GM12878 (cell line): ENCODE results near the gene RARB.

Source experiments
- ASH2L ChIP-seq: fragments of 300-600, 200-600 bp; sonication (generic); IDR thresholded peaks from 2 replicates; pipeline ENCODE4 v1.6.1; 2017; ENCODE audit warnings: low read depth, mild to moderate bottlenecking, borderline replicate concordance
- CBX5 ChIP-seq: sonication (generic); IDR thresholded peaks from 2 replicates; pipeline ENCODE4 v1.6.1; 2016; ENCODE audit warnings: low read depth, moderate library complexity, mild to moderate bottlenecking, inconsistent platforms
- EGR1 ChIP-seq, 2 experiments: IDR thresholded peaks; 1 replicate in 1 of 2; 2 replicates in 1 of 2; pipeline ENCODE4 v1.6.1; 2011 to 2012; ENCODE audit warnings: low read depth in 2 of 2, low read length in 2 of 2, borderline replicate concordance in 1 of 2, mild to moderate bottlenecking in 1 of 2, moderate library complexity in 1 of 2
- EZH2 ChIP-seq: IDR thresholded peaks from 2 replicates; pipeline ENCODE4 v1.6.1; 2012; ENCODE audit warnings: low read depth, mild to moderate bottlenecking, control low read depth, inconsistent platforms, low read length, borderline replicate concordance; ENCODE audit not compliant: control insufficient read depth
- POLR2A ChIP-seq: IDR thresholded peaks from 2 replicates; pipeline ENCODE4 v1.6.1; 2011; ENCODE audit warnings: low read depth, mild to moderate bottlenecking, low read length
- SREBF2 ChIP-seq: IDR thresholded peaks from 2 replicates; pipeline ENCODE4 v1.6.1; 2012; ENCODE audit warnings: mild to moderate bottlenecking, low read length
- STAT3 ChIP-seq: IDR thresholded peaks from 2 replicates; pipeline ENCODE4 v1.6.1; 2011; ENCODE audit warnings: low read depth, low read length, improper control_type of control experiment
- TAF1 ChIP-seq: IDR thresholded peaks from 2 replicates; pipeline ENCODE4 v1.6.1; 2011; ENCODE audit warnings: mild to moderate bottlenecking, low read depth, low read length, borderline replicate concordance
- YY1 ChIP-seq: IDR thresholded peaks from 2 replicates; pipeline ENCODE4 v1.6.1; 2011; ENCODE audit warnings: low read depth, mild to moderate bottlenecking, low read length
- ZBTB4 ChIP-seq: fragments of 450-650 bp; formaldehyde crosslinking; IDR thresholded peaks from 2 replicates; pipeline ENCODE4 v1.4.0; 2022; ENCODE audit warnings: mild to moderate bottlenecking, moderate library complexity
- TF ChIP-seq, protein P1 (sequence below): fragments of 450-650 bp; IDR thresholded peaks from 2 replicates; pipeline ENCODE4 v1.6.1; 2018; ENCODE audit warnings: borderline replicate concordance, mild to moderate bottlenecking; ENCODE audit not compliant: partially characterized antibody
- TF ChIP-seq, protein P2 (sequence below): fragments of 450-650 bp; IDR thresholded peaks from 2 replicates; pipeline ENCODE4 v1.6.1; 2017; ENCODE audit warnings: antibody characterized with exemption, mild to moderate bottlenecking, moderate library complexity
- TF ChIP-seq, protein P3 (sequence below): IDR thresholded peaks from 2 replicates; pipeline ENCODE4 v1.6.1; 2011; ENCODE audit warnings: low read depth, low read length, improper control_type of control experiment, borderline replicate concordance
- TF ChIP-seq, protein P4 (sequence below), 3 experiments: IDR thresholded peaks in 2 of 3; conservative IDR thresholded peaks in 1 of 3; 2 replicates each; pipeline ENCODE4 v1.5.1; 2011; ENCODE audit warnings: low read depth in 3 of 3, low read length in 3 of 3, mild to moderate bottlenecking in 3 of 3, control low read depth in 2 of 3, moderate library complexity in 2 of 3, inconsistent platforms in 1 of 3, mixed read lengths in 1 of 3; ENCODE audit not compliant: control insufficient read depth in 2 of 3, insufficient read depth in 1 of 3; ENCODE audit errors: extremely low read depth in 1 of 3

- TF ChIP-seq, protein P1, sequence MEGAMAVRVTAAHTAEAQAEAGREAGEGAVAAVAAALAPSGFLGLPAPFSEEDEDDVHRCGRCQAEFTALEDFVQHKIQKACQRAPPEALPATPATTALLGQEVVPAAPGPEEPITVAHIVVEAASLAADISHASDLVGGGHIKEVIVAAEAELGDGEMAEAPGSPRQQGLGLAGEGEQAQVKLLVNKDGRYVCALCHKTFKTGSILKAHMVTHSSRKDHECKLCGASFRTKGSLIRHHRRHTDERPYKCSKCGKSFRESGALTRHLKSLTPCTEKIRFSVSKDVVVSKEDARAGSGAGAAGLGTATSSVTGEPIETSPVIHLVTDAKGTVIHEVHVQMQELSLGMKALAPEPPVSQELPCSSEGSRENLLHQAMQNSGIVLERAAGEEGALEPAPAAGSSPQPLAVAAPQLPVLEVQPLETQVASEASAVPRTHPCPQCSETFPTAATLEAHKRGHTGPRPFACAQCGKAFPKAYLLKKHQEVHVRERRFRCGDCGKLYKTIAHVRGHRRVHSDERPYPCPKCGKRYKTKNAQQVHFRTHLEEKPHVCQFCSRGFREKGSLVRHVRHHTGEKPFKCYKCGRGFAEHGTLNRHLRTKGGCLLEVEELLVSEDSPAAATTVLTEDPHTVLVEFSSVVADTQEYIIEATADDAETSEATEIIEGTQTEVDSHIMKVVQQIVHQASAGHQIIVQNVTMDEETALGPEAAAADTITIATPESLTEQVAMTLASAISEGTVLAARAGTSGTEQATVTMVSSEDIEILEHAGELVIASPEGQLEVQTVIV, result no peak
- TF ChIP-seq TAF1 (no peak), YY1 (no peak), EGR1 (IDR thresholded peaks at IDR 0.05; ENCODE audit: borderline replicate concordance in 1 of 2, low read depth in 2 of 2, low read length in 2 of 2) (no peak), EZH2 (no peak), ASH2L (no peak), CBX5 (no peak), SREBF2 (no peak), POLR2A (no peak), STAT3 (no peak), ZBTB4 (no peak)
- TF ChIP-seq, protein P2, sequence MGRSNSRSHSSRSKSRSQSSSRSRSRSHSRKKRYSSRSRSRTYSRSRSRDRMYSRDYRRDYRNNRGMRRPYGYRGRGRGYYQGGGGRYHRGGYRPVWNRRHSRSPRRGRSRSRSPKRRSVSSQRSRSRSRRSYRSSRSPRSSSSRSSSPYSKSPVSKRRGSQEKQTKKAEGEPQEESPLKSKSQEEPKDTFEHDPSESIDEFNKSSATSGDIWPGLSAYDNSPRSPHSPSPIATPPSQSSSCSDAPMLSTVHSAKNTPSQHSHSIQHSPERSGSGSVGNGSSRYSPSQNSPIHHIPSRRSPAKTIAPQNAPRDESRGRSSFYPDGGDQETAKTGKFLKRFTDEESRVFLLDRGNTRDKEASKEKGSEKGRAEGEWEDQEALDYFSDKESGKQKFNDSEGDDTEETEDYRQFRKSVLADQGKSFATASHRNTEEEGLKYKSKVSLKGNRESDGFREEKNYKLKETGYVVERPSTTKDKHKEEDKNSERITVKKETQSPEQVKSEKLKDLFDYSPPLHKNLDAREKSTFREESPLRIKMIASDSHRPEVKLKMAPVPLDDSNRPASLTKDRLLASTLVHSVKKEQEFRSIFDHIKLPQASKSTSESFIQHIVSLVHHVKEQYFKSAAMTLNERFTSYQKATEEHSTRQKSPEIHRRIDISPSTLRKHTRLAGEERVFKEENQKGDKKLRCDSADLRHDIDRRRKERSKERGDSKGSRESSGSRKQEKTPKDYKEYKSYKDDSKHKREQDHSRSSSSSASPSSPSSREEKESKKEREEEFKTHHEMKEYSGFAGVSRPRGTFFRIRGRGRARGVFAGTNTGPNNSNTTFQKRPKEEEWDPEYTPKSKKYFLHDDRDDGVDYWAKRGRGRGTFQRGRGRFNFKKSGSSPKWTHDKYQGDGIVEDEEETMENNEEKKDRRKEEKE, result no peak
- TF ChIP-seq, protein P3, sequence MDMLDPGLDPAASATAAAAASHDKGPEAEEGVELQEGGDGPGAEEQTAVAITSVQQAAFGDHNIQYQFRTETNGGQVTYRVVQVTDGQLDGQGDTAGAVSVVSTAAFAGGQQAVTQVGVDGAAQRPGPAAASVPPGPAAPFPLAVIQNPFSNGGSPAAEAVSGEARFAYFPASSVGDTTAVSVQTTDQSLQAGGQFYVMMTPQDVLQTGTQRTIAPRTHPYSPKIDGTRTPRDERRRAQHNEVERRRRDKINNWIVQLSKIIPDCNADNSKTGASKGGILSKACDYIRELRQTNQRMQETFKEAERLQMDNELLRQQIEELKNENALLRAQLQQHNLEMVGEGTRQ, result no peak
- TF ChIP-seq, protein P4, sequence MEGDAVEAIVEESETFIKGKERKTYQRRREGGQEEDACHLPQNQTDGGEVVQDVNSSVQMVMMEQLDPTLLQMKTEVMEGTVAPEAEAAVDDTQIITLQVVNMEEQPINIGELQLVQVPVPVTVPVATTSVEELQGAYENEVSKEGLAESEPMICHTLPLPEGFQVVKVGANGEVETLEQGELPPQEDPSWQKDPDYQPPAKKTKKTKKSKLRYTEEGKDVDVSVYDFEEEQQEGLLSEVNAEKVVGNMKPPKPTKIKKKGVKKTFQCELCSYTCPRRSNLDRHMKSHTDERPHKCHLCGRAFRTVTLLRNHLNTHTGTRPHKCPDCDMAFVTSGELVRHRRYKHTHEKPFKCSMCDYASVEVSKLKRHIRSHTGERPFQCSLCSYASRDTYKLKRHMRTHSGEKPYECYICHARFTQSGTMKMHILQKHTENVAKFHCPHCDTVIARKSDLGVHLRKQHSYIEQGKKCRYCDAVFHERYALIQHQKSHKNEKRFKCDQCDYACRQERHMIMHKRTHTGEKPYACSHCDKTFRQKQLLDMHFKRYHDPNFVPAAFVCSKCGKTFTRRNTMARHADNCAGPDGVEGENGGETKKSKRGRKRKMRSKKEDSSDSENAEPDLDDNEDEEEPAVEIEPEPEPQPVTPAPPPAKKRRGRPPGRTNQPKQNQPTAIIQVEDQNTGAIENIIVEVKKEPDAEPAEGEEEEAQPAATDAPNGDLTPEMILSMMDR (IDR thresholded peaks at IDR 0.05 in 2 of 3, conservative IDR thresholded peaks at IDR 0.05 in 1 of 3; ENCODE audit: control insufficient read depth in 2 of 3, extremely low read depth in 1 of 3, insufficient read depth in 1 of 3, low read depth in 3 of 3, low read length in 3 of 3), result no peak
Measured at GRCh38 chr3:25620493-25620892, 192.4 kb downstream of the RARB start.
